Activated CD8-positive, alpha-beta T cell treated with anti-CD3 and anti-CD28 coated beads for 36 hours (primary cell): ENCODE measurements around the gene LGALSL. TPM values are rescaled to one million over a fixed set of nuclear protein-coding genes. Genes with fewer than 3 reads are reported as not detected.

Experiments used
- ATAC-seq: fragments of 200-7000 bp; cut with Tn5 transposase; one replicate; pipeline ENCODE4 v1.10.0; 2021; ENCODE audit warnings: mild to moderate bottlenecking, moderate library complexity
- CTCF ChIA-PET: fragments of 350-600 bp; sonication (Branson Sonifier 250); formaldehyde crosslinking; loops from one replicate; lab custom pipeline; 2021; ENCODE audit warnings: antibody characterized with exemption; lab: Charles Lee
- POLR2A ChIA-PET: fragments of 350-600 bp; sonication (Branson Sonifier 250); formaldehyde crosslinking; loops from one replicate; lab custom pipeline; 2021; ENCODE audit warnings: antibody characterized with exemption; lab: Charles Lee
- DNase-seq: peaks from one replicate; pipeline ENCODE4 v3.0.0-alpha.2; 2020
- H3K27ac Mint-ChIP-seq: one replicate; pipeline ENCODE4 v1.8.0; 2021; ENCODE audit warnings: mild to moderate bottlenecking, mixed read lengths
- H3K27me3 Mint-ChIP-seq: one replicate; pipeline ENCODE4 v1.8.0; 2021; ENCODE audit warnings: mixed read lengths
- H3K36me3 Mint-ChIP-seq: one replicate; pipeline ENCODE4 v1.8.0; 2021; ENCODE audit warnings: low read depth, mixed read lengths
- H3K4me1 Mint-ChIP-seq: one replicate; pipeline ENCODE4 v1.8.0; 2021; ENCODE audit warnings: low read depth, mixed read lengths
- H3K4me3 Mint-ChIP-seq: one replicate; pipeline ENCODE4 v1.8.0; 2021; ENCODE audit warnings: mild to moderate bottlenecking, moderate library complexity, mixed read lengths
- H3K9me3 Mint-ChIP-seq: one replicate; pipeline ENCODE4 v1.8.0; 2021; ENCODE audit warnings: mixed read lengths
- intact Hi-C: fragments of 100-400 bp; cut with micrococcal nuclease; formaldehyde crosslinking; loops from one replicate; pipeline ENCODE4 v1.10.0; 2022
- total RNA-seq, 2 experiments: library from RNA; stranded (reverse); gene quantifications; one replicate each; pipeline ENCODE4 v1.2.3, GENCODE V29; 2021
- TF ChIP-seq, protein P1 (sequence below): fragments of 200-600 bp; IDR thresholded peaks from one replicate; pipeline ENCODE4 v1.8.0; 2022; ENCODE audit warnings: antibody characterized with exemption, mild to moderate bottlenecking

LGALSL gene
- total RNA-seq, 2 experiments from 2014 or later: 3.8 to 3.9 TPM

DNA sequence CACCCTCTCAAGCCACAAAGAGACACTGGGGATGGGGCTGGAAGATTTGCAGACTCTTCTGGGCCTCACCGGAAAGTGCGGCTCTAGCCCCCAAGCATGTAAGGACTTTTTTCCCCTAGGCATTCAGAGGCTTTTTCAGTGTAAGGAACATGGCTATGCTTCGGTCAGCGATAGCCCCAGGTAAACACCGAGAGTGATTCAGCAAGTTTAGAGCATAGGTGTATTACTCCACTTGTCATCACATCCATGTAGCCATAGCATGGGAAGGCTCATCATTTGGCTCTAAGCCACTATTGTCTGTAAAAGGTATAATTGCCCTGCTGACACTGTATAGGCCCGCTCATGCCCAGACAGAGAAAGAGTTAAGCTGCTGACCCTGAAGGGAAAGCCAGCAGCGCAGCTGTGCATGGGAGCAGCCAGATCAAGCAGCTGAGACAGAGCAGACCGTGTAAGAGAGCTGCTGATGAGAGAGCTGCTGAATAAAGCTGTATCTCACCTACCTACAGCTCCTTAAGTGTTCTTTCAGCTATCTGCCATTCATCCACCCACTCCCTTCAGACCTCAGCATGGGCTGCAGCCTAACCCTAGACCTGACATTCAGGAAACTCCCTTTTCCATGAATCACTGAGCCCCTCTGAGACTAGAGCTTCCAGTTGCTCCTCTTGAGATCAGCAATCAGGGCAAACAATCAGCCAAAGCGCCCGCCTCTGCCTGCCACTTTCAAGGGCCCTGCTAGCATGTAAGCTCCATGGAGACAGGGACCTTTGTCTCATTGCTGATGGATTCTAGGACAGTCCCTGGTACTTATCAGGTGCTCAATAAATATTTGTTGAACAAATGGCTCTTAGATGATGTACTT is 25.5 kb downstream of the LGALSL start:
- intact Hi-C loops: no loop called here
- ChIA-PET CTCF (interaction anchor here (0.7 to 13.8 kb wide), 5 partner anchors 9 to 150 kb away, joined by 3 to 324 read pairs (median 8); no protein-coding TSS in a partner anchor), POLR2A (interaction anchor here (0.7 to 1.5 kb wide), 2 partner anchors 70 to 149 kb away, joined by 3 to 6 read pairs; no protein-coding TSS in a partner anchor)
- Mint-ChIP-seq H3K4me3 (no peak overlapping the region), H3K27ac (no peak overlapping the region), H3K9me3 (no peaks in the 10 kb centered on the region), H3K36me3 (no peaks in the 10 kb centered on the region), H3K4me1 (peaks cover 18% of the 10 kb centered on the region), H3K27me3 (no peaks in the 10 kb centered on the region)
- peak; percentile 28 for ATAC-seq
- DNase-seq: peak; percentile 20
- TF ChIP-seq, protein P1, sequence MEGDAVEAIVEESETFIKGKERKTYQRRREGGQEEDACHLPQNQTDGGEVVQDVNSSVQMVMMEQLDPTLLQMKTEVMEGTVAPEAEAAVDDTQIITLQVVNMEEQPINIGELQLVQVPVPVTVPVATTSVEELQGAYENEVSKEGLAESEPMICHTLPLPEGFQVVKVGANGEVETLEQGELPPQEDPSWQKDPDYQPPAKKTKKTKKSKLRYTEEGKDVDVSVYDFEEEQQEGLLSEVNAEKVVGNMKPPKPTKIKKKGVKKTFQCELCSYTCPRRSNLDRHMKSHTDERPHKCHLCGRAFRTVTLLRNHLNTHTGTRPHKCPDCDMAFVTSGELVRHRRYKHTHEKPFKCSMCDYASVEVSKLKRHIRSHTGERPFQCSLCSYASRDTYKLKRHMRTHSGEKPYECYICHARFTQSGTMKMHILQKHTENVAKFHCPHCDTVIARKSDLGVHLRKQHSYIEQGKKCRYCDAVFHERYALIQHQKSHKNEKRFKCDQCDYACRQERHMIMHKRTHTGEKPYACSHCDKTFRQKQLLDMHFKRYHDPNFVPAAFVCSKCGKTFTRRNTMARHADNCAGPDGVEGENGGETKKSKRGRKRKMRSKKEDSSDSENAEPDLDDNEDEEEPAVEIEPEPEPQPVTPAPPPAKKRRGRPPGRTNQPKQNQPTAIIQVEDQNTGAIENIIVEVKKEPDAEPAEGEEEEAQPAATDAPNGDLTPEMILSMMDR: no peak

DNA sequence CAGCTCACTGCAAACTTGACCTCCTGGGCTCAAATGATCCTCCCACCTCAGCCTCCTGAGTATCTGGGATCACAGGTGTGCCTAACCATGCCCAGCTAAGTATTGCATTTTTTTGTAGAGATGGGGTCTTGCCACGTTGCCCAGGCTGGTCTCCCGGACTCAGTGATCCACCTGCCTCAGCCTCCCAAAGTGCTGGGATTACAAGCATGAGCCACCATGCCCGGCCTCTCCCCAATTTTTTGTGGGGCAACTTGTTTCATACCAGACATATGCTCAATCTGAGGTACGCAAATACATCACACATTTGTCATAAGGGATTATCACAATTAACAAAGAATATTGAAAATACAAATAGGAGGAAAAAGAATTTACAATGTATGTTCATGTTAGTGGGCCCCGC is 27.7 kb downstream of the LGALSL start:
- Mint-ChIP-seq H3K4me1 (peaks cover 18% of the 10 kb centered on the region), H3K27ac (no peak overlapping the region), H3K27me3 (no peaks in the 10 kb centered on the region), H3K9me3 (no peaks in the 10 kb centered on the region), H3K4me3 (no peak overlapping the region), H3K36me3 (no peaks in the 10 kb centered on the region)
- ATAC-seq: no peak
- CTCF ChIA-PET: interaction anchor here (1.3 to 13.8 kb wide), 3 partner anchors 11 to 152 kb away, joined by 4 to 324 read pairs (median 8); no protein-coding TSS in a partner anchor
- DNase-seq: no peak
- TF ChIP-seq, protein P1: no peak
- POLR2A ChIA-PET: no interaction called here
- intact Hi-C loops: no loop called here

DNA sequence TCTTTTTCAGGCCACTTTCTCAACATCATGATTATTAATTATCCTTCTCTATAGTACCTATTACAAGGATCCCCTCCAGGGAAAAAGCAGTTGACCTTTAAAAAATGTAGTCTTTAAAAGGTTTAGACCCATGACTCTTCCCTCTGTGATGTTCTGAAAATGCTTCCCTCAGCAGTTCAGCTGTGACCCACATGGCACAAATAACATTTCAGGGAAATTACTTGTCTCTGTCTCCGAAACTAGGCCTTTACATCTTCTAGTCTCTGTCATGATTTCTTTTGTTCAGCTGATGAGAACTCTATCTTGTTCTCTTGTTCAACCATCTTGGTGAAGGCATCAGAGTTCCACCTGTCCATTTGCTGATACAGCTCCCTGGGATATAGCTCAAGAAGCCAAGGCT is 28.3 kb downstream of the LGALSL start:
- Mint-ChIP-seq H3K27ac (no peak overlapping the region), H3K9me3 (no peaks in the 10 kb centered on the region), H3K27me3 (no peaks in the 10 kb centered on the region), H3K4me3 (no peak overlapping the region), H3K4me1 (peaks cover 18% of the 10 kb centered on the region), H3K36me3 (no peaks in the 10 kb centered on the region)
- TF ChIP-seq, protein P1: no peak
- ChIA-PET CTCF (interaction anchor here (0.9 to 13.8 kb wide), 3 partner anchors 11 to 153 kb away, joined by 3 to 324 read pairs (median 4); no protein-coding TSS in a partner anchor), POLR2A (interaction anchor here (0.6 kb wide), 1 partner anchor 18 kb away, joined by 3 read pairs; no protein-coding TSS in a partner anchor)
- DNase-seq (no peak), ATAC-seq (no peak)
- intact Hi-C loops: no loop called here

DNA sequence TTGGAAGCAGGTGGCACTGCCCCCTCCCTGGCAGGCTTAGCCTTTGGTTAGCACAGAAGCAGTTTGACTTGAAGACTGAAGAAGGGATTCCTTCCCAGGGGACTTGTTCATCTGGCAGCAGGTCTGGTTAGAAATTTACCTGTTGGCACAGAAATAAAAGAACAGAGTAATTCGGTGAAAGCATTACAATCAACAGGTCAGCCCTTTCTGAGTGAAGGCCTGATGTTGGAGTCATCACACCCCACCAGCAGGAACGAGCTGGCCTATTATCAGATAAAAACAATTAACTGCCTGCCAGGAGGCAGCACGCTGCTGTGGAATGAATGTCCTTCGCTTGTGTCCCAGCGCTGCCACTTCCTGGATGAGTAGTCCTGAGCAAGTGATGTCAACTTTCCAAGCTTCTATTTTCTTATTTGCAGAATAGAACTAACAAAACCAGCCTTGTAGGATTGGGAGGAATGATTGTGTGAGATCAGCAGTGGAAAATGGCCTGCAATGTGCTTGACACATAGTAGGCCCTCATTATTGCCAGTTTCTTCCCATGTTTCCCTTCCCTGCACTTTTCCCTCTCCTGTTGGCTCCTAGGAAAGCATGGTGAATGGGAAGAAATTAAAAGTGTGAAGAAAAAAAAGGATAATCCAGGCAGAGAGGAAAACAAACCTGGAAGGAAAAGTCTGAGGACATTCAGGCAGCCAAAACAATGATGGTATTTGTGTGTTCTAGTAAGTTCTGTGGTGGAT is 29.0 kb downstream of the LGALSL start:
- H3K4me1 Mint-ChIP-seq: peaks cover 18% of the 10 kb centered on the region
- ChIA-PET POLR2A (interaction anchor here (0.6 kb wide), 1 partner anchor 19 kb away, joined by 3 read pairs; no protein-coding TSS in a partner anchor), CTCF (interaction anchor here (0.9 to 13.8 kb wide), 3 partner anchors 12 to 154 kb away, joined by 3 to 324 read pairs (median 4); no protein-coding TSS in a partner anchor)
- H3K4me3 Mint-ChIP-seq: no peak overlapping the region
- DNase-seq (no peak), ATAC-seq (no peak)
- TF ChIP-seq, protein P1: no peak
- no peak overlapping the region for H3K27ac Mint-ChIP-seq
- intact Hi-C loops: no loop called here
- H3K36me3 Mint-ChIP-seq: no peaks in the 10 kb centered on the region
- no peaks in the 10 kb centered on the region for H3K9me3 Mint-ChIP-seq
- H3K27me3 Mint-ChIP-seq: no peaks in the 10 kb centered on the region
